ENCODE results near the gene SLC34A3.

GRCh38 chr9:137250329-137251193, 19.9 kb downstream of the SLC34A3 start:
- TF ChIP-seq, protein P1, sequence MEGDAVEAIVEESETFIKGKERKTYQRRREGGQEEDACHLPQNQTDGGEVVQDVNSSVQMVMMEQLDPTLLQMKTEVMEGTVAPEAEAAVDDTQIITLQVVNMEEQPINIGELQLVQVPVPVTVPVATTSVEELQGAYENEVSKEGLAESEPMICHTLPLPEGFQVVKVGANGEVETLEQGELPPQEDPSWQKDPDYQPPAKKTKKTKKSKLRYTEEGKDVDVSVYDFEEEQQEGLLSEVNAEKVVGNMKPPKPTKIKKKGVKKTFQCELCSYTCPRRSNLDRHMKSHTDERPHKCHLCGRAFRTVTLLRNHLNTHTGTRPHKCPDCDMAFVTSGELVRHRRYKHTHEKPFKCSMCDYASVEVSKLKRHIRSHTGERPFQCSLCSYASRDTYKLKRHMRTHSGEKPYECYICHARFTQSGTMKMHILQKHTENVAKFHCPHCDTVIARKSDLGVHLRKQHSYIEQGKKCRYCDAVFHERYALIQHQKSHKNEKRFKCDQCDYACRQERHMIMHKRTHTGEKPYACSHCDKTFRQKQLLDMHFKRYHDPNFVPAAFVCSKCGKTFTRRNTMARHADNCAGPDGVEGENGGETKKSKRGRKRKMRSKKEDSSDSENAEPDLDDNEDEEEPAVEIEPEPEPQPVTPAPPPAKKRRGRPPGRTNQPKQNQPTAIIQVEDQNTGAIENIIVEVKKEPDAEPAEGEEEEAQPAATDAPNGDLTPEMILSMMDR (IDR thresholded peaks at IDR 0.05): no peak
- TF ChIP-seq POLR2AphosphoS5 (IDR thresholded peaks at IDR 0.05) (no peak), EP300 (IDR thresholded peaks at IDR 0.05; ENCODE audit: low read depth) (no peak), POLR2A (IDR thresholded peaks at IDR 0.05) (no peak)
